DMS53 treated with DMSO at 0.1 percent for 48 hours (cell line): ENCODE data around the gene FHIT.

Source experiments
- DNase-seq: peaks from one replicate; lab custom pipeline; 2025; ENCODE audit not compliant: unreplicated experiment; lab: John Stamatoyannopoulos, UW

FHIT gene

DNA sequence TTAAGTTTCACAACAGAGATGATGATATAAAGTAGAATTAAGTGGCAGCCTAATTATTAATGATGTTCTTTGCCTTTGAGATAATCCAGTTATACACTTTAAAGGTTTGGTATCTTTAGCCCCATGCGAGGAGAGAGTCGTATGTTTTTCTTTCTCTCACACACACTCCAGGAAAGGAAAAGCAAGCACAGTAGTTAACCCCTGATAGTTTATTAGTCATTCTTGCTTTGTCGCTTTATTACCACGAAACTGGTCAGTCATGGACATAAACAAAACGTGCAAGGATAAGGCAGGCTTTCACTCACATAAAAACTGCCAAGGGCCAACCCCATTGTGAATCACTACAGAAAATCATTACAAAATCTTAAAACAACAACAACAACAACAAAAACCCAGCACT lies 866.9 kb downstream of the FHIT start:
- DNase-seq = no peak

DNA sequence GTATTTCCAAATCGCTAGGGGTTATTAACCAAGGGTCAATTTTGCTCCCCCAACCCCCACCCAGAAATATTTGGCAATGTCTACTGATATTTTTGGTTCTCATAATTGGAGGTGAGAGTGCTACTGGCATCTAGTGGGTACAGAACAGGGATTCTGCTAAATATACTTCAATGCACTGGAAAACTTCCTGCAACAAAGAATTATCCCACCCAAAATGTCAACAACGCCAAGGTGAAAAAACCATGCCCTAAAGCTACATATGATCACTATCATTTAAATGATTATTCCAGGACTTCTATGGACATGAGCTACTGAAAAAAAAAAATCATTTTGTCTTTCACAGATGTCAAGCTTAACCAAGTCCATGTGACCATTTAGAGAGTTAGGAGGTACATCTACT lies 867.9 kb downstream of the FHIT start:
- no peak for DNase-seq

DNA sequence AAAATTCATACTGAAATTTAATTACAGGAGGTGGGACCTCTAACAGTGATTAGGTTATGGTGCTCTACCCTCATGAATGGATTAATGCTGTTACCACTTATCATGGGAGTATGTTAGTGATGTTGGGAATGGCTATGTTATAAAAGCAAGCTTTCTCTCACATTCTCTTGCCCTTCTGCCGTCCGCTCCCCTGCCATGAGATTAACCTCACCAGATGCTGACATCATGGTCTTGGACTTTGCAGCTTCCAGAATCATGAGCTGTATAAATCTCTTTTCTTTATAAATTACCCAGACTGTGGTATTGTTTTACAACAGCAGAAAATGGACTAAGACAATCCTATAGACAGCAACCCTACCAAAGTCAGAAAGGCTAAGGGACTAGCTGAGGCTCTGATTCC lies 884.8 kb downstream of the FHIT start:
- no peak for DNase-seq

DNA sequence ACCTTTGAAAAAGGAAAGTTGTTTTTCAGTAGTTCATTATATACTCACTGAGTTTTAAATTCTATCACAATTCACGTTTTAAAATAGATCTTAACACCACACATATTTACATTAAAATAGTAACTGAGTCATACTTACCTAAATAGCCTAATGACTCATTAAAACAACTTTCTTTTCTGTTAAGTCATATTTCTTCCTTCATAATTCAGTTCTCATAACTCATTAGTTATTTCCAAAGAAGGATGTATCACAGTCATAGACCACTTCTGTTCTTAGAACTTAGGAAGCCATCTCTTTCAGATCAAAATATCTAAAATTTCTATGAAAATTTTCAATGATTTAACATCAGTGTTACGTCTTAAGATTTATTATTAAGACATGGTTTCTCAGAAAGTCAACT lies 885.9 kb downstream of the FHIT start:
- no peak for DNase-seq

DNA sequence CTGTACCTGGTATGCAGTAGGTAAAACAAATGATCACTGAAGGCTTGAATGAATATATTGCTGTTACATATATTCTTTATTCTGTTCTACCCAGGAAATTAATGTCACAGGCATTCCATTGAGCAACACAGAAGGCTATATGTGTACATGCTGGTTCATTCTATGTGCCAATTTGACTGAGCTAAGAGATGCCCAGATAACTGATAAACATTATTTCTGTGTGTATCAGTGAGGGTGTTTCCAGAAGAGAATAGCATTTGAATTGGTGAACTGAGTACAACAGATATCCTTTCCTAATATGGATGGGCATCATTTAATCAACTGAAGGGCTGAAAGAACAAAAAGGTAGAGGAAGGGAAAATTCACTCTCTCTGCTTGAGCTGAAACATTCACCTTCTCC lies 886.8 kb downstream of the FHIT start:
- no peak for DNase-seq

DNA sequence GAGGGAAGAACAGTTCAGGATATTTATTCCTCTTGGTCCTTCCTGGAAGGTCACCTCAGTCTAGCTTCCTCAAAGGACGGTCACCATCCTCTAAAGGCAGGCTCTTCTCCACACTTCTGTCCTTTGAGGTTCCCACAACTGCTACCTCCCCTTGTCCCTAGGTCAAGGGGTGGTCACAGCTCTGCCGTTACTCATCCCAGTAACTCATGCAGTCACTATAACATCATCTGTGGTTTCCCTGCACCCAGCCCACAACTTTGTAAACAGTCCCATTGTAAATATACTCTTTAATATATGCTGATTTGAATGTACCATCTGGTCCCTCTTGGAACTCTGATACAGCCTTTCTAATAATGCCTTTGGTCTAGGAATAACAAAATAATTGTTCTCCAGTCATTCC lies 887.4 kb downstream of the FHIT start:
- peak; percentile 0 for DNase-seq

DNA sequence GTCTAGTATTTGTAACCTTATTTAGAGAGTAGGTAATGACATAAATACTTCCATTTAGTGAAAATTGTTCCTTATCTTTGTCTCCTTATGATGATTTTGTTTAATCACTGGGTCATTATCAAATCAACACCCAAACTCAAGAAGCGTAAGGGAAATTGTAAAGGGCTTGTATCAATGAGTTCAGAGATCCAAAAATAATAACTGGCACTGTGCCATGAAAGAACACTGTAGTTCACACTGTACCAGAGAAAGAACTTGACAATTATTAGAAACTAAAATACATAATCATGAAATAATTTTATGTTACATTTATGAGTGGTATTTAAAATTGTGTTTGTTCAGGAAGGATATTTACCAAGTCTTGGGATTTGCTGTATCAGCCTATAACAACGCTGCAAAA lies 895.4 kb downstream of the FHIT start:
- DNase-seq = no peak

DNA sequence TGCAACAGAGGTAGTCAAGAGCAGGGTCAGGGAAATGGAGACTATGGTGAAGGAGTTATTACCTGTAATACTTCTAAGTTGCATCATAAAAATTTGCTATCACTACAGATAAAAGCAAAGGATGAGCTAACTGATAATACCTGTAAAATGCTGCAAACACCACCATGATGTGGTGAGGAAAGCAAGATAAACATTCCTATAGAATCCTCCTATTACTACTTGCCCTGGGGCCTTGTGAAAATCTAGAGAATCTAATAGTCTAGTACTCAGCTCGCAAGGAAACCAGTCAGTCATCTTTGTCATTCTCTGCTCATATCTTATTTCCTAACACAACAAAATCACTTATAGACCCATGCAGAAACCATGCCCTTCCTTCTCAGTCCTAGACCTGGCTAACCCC lies 899.8 kb downstream of the FHIT start:
- no peak for DNase-seq

DNA sequence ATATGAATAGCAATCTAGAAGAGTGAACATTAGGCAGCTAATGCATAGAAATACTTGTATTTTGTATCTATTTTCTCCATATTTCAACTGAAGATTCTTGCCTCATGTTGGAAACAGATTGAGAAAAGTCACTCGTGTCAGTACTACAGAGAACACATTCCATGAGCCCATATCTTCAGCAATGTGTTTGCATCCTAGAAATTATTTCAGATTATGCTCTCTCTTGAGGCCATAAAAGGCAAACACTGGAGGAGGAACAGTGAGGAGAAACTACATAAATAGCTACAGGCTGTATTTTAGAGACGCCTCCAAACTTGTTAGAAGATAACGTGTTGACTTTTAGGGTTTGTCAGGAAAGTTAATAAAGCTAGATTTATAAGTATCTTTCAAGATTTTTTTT lies 906.9 kb downstream of the FHIT start:
- DNase-seq = no peak

DNA sequence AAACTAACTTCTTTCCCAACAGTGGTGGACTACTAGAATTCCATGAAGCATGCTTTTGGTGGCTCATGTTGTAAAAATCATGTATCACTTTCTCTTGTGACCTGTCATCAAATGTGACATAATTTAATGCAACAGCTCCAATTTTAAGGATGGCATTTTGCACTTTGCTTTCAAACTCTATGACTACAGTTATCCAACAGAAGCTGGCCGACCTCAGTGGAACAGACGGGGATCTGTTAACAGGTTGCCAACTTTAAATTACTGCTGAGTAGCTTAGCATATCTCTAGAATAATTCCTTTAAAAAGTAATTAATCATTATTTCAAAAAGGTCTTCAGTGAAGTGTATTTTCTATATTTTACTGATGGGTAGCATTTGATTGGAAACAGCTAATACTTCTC lies 907.4 kb downstream of the FHIT start:
- DNase-seq = no peak

DNA sequence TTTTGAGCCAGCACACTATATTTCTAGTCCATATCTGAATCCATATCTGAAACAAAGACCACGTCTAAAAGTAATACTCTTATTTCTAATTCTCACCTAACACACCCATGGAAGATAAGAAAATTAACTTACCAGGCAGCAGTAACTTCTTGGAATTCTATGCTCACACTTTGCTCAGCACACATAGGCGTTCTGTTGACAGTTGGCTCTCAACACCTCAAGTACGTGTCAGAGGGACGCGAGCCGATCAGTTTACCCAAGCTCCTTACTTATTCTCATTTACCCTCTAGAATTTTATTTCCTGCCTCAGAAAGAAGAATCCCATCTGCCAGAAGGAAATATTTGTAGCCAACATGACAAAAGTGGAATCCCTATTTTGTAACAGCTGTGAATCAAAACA lies 911.9 kb downstream of the FHIT start:
- DNase-seq = no peak

DNA sequence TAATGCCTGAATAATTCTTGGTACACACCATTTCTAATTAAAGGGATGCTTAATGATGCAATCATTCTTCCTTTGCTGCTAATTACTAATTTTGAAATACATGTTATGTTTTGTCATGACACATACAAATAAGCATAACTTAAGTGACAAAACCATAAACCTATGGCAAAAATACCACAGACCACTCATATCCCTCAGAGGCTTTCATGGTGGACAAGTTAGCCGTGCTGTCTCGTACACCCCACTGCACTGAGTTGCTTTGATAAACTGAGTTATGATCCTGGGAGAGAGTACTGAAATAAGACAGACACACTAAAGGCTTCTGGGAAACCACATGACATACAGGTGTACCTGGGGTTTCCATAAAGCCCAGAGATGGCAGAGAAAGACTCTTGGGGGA lies 913.8 kb downstream of the FHIT start:
- DNase-seq = no peak

DNA sequence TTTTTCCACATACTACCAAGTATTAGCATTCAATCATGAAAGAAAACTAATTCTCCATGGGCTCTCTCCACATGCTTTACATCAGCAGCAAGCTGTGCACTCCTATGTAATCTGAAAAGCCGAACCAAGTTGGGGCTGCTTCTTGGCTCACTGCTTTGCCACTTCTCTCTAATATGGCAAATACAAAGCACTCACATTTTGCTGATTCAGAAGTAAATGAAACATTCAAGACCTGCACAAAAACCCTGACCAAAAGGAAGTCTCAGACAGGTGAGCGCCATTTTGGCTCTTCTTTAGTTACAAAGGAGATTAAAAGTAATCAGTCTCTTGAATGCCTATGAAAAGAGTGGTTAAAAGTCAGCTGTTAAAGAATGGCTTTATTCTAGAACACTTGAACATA lies 915.2 kb downstream of the FHIT start:
- DNase-seq = no peak

DNA sequence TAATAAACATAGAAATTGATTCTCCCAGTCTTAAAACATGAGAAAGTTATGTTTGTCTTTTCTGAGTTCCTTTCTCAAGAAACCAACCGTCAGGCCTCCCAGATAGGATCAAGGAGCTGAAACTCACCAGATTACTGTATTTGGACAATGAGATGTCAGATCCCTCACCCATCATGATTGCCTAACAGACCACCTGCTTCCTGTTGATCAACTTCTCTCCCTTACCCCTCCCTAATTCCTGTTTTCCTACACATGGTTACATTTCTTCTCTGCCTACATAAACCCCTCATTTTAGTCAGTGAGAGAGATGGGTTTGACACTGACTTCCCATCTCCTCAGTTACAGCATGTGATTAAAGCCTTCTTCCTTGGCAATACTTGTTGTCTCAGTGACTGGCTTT lies 917.5 kb downstream of the FHIT start:
- DNase-seq = no peak

DNA sequence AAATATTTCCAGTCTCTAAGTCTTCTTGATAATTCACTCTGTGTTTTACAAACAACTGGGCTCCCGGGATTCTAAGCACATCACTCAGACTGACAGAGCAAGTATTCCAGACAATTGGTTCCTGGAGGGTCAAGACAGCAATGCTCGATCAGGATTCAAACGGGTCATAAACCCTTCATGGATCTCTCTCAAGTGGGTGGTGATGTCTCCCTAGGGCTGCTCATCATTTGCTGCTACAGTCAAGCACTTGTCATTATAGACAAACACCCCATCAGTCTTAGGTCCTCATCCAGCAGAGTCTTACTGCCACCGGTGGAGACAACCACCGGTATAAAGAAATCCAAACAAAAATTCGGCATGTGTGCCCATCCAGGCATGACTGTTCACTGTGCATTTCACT lies 921.1 kb downstream of the FHIT start:
- DNase-seq = no peak

DNA sequence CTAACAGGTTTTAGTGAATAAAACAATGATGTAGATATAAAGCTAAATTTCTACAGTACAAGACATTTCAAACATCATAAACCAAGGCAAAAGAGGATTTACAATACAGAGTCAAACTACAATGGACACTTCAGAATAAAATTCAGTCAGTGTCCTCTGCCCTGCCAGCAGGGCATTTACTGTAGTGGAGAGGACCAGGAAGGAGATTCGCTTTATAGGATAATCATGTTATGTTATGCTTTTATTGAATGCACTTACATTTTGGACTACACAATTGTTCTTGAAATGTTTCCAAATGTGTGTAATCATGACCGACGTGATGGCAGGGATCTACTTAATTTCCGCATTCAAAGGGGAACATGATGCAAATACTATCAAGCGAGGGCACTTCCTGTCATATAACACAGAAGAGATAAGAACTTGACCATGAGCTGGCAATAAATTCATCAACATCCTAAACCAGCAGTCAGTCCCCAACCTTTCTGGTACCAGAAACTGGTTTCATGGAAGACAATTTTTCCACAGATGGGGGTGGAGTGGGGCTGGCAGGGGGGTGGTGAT lies 925.6 kb downstream of the FHIT start:
- DNase-seq = no peak

DNA sequence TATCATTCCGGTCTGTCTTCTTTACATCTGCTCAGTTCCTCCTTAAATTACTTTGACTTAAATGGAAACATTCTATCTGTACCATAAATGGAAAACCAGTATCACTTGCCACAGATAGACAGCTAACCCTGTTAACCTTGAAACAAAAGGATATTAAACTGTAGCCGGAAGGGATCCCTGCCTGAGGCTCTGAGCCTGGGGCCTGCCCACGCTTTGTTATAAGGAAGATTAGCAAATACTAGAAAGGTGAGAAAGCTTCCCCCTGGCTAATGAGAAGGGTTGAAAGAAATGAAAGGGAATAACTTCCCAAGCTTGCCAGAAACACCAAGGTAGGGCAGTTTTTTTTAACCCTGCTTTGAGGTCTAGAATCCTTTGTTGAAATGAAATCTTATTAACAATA lies 927.6 kb downstream of the FHIT start:
- DNase-seq = no peak

DNA sequence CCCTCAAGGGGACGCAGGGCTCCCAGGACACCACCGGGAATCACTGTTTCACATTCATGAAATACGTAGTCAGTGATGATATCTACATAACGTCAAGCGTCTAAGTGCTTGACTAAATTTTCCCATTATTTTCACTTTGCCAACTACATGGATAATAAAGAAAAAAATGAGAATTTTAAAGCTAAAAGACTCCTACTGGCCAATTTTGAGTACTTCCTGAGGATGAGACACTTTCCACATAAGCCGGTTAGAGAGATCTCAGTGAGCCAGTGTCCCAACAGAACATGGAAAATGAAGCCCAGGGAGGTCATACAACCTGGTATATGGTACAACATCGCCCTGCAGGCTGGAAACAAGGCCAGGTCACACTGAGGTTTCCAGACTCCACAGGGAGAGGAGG lies 928.1 kb downstream of the FHIT start:
- no peak for DNase-seq

DNA sequence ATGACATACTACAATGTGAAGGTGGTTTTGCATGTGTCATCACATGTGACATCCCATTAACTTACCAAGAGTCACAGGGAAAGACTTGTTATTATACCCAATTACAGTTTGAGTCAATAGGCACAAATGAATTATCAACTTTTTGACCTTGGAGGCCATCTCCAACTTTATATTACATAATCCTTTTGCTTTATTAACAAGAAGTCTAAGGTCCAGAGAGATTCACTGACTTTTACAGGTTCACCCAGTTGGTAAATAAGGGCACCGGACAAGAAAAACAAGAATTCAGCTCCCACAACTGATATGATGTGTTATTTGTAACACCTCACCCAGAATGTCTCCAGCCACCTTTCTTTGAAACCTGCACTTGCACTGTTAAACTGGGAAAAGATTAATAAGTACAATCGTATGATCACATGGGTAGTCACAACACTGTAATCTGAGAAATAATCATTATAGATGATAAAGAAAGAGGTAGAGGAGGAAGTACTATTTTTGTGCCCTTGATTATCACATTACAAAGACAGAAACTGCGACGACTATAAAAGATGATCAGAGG lies 928.9 kb downstream of the FHIT start:
- no peak for DNase-seq

DNA sequence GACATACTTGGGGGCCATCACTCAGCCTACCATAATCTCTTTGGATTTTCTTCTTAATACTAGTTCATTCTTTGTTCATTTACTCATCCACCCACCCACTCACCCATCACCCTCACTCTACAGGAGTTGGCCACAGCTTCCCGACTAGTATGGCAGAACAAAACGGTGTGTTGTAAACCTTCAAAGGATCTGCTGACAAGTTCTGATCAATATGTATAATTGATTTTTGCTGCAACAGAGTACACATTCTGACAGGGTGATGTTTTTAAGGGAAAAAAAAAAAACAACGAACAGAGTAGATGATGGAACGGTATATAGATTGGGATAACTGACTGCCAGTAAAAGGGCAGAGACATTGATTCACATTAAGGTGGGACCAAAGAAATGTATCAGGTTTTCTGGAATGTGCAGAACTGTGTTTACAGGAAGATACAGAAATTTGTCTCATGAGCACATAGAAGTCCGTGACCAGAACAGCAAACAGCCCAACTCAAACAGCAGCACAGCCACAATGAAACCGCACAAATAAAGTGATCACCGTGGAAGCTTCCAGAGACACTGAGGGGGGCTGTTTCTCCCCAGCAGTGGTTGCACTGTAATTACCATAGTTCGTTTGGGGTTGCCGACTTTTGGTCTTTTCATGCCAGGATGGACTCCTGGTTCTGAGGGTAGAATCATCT lies 931.9 kb downstream of the FHIT start:
- DNase-seq = no peak

DNA sequence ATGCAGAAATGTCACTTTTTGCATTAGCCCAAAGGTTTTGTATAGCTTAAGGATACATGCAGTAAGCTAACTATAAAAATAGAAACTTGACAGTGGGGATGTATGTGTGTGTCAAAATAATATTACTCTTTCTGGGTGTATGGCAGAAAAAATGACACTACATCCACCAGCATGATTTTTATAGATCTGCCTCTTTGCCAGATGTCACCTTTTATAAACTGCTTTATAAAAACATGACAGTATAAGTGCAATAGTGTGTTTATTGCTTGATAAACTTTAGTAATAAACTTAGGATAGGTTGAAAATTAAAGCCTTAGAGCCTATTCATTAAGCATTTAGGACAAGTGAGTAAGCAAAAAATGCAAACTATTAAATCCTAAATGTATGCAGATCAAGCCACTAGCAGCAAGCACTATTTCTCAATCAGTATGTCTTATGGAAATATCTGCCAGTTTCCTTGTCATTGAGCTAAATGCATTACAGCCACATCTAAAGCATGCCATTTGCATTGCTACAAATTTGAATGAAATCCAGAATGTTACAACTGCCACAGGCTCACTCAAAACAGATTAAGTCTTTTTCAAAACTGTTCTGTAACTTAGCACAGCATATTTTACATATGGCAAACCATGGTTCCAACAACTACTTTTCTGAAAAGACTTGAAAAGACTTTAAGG lies 935.0 kb downstream of the FHIT start:
- no peak for DNase-seq

DNA sequence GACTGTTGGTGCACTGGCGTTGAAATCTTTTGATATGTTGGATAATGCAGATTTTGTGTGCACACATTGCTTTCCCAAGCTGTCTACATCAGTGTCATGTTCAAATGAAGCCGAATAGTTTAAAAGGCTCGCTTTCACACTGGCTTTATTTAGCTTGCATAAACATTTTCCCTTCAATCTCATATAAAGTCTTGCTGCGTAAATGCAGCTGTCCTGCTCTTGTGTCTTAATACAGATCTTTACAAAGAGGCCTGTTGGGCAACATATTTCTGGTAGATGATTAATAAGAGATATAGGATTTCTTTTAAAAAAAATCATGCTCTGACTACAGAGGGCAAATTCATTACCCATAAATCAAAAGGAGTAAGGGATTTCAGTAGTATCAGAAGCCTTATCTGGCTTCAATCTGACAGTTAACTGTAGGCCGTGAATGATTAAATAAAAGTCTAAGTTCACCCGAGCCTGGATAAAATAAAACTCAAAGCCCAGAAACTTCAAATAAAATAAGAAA lies 937.2 kb downstream of the FHIT start:
- no peak for DNase-seq
